ENCODE measurements around the gene WSCD2. TPM values are rescaled to one million over a fixed set of nuclear protein-coding genes. Genes with fewer than 3 reads are reported as not detected.
"Not testable (repeated sequence)": the region's sequence is repeated elsewhere in the genome, so short reads cannot be mapped to it uniquely, and the experiment has no call there.

The WSCD2 gene
- total RNA-seq, 2 experiments from 2014 or later = not detected

GRCh38 chr12:108225101-108225500 is 96.0 kb downstream of the WSCD2 start:
- H3K36me3 Mint-ChIP-seq (ENCODE audit: low read depth); H3K4me3 Mint-ChIP-seq; H3K27ac Mint-ChIP-seq; ATAC-seq; H3K9me3 Mint-ChIP-seq (ENCODE audit: low read depth); H3K27me3 Mint-ChIP-seq; DNase-seq; H3K4me1 Mint-ChIP-seq; POLR2A ChIA-PET; CTCF ChIA-PET; intact Hi-C loops (cut with DNase I, micrococcal nuclease): not testable (repeated sequence)

- intact Hi-C loops (cut with DNase I, micrococcal nuclease) = no loop called here
- ATAC-seq (no peak), DNase-seq (no peak)
- Mint-ChIP-seq H3K27ac (no peak overlapping the region), H3K36me3 (ENCODE audit: low read depth) (no peaks in the 10 kb centered on the region), H3K27me3 (peaks cover 16% of the 10 kb centered on the region), H3K9me3 (ENCODE audit: low read depth) (no peaks in the 10 kb centered on the region), H3K4me3 (no peak overlapping the region), H3K4me1 (no peaks in the 10 kb centered on the region)
- ChIA-PET POLR2A (no interaction called here), CTCF (no interaction called here)
These were observed 97.8 kb downstream of the WSCD2 start for GRCh38 chr12:108226866-108227265.

- intact Hi-C loops (cut with DNase I, micrococcal nuclease) = no loop called here
- CTCF ChIA-PET = no interaction called here
- no peak for ATAC-seq
- Mint-ChIP-seq H3K4me1 (no peaks in the 10 kb centered on the region), H3K27me3 (peaks cover 16% of the 10 kb centered on the region), H3K4me3 (no peak overlapping the region), H3K27ac (no peak overlapping the region), H3K9me3 (ENCODE audit: low read depth) (no peaks in the 10 kb centered on the region), H3K36me3 (ENCODE audit: low read depth) (no peaks in the 10 kb centered on the region)
- DNase-seq = no peak
- POLR2A ChIA-PET = no interaction called here
These were observed 99.7 kb downstream of the WSCD2 start for GRCh38 chr12:108228746-108229145.

GRCh38 chr12:108231109-108231905 is 102.2 kb downstream of the WSCD2 start:
- no peaks in the 10 kb centered on the region for H3K4me1 Mint-ChIP-seq
- H3K9me3 Mint-ChIP-seq (ENCODE audit: low read depth) = no peaks in the 10 kb centered on the region
- ATAC-seq (no peak), DNase-seq (no peak)
- H3K27me3 Mint-ChIP-seq = peaks cover 19% of the 10 kb centered on the region
- no peaks in the 10 kb centered on the region for H3K36me3 Mint-ChIP-seq (ENCODE audit: low read depth)
- no peak overlapping the region for H3K27ac Mint-ChIP-seq
- intact Hi-C loops (cut with DNase I, micrococcal nuclease) = no loop called here
- no peak overlapping the region for H3K4me3 Mint-ChIP-seq
- ChIA-PET POLR2A (no interaction called here), CTCF (interaction anchor here (0.6 kb wide), 1 partner anchor 1207 kb away, joined by 3 read pairs; no protein-coding TSS in a partner anchor)

- ATAC-seq = no peak
These were observed 102.9 kb downstream of the WSCD2 start for GRCh38 chr12:108231909-108232434.

GRCh38 chr12:108232565-108232964 is 103.5 kb downstream of the WSCD2 start:
- no peak overlapping the region for H3K27ac Mint-ChIP-seq
- no peaks in the 10 kb centered on the region for H3K4me1 Mint-ChIP-seq
- H3K9me3 Mint-ChIP-seq (ENCODE audit: low read depth) = no peaks in the 10 kb centered on the region
- DNase-seq (no peak), ATAC-seq (no peak)
- no peak overlapping the region for H3K4me3 Mint-ChIP-seq
- ChIA-PET CTCF (no interaction called here), POLR2A (no interaction called here)
- peaks cover 23% of the 10 kb centered on the region for H3K27me3 Mint-ChIP-seq
- intact Hi-C loops (cut with DNase I, micrococcal nuclease) = no loop called here
- no peaks in the 10 kb centered on the region for H3K36me3 Mint-ChIP-seq (ENCODE audit: low read depth)

More at GRCh38 chr12:108231909-108232434, 102.9 kb downstream of the WSCD2 start:
- H3K4me1 Mint-ChIP-seq = no peaks in the 10 kb centered on the region
- H3K27ac Mint-ChIP-seq = no peak overlapping the region
- H3K4me3 Mint-ChIP-seq = no peak overlapping the region
- H3K27me3 Mint-ChIP-seq = peaks cover 21% of the 10 kb centered on the region
- POLR2A ChIA-PET = no interaction called here
- H3K9me3 Mint-ChIP-seq (ENCODE audit: low read depth) = no peaks in the 10 kb centered on the region
- intact Hi-C loops (cut with DNase I, micrococcal nuclease) = no loop called here
- no peaks in the 10 kb centered on the region for H3K36me3 Mint-ChIP-seq (ENCODE audit: low read depth)
- DNase-seq = no peak
- CTCF ChIA-PET = no interaction called here

GRCh38 chr12:108234158-108234557 is 105.1 kb downstream of the WSCD2 start:
- ChIA-PET POLR2A (no interaction called here), CTCF (no interaction called here)
- Mint-ChIP-seq H3K4me3 (no peak overlapping the region), H3K36me3 (ENCODE audit: low read depth) (no peaks in the 10 kb centered on the region), H3K9me3 (ENCODE audit: low read depth) (no peaks in the 10 kb centered on the region), H3K27me3 (peaks cover 25% of the 10 kb centered on the region), H3K27ac (no peak overlapping the region), H3K4me1 (no peaks in the 10 kb centered on the region)
- intact Hi-C loops (cut with DNase I, micrococcal nuclease) = no loop called here
- peak; percentile 8 for DNase-seq
- no peak for ATAC-seq

GRCh38 chr12:108235197-108235984 is 106.3 kb downstream of the WSCD2 start:
- intact Hi-C loops (cut with DNase I, micrococcal nuclease) = no loop called here
- ChIA-PET POLR2A (no interaction called here), CTCF (interaction anchor here (0.7 kb wide), 1 partner anchor 314 kb away, joined by 3 read pairs; no protein-coding TSS in a partner anchor)
- Mint-ChIP-seq H3K4me1 (no peaks in the 10 kb centered on the region), H3K27ac (no peak overlapping the region), H3K27me3 (peaks cover 28% of the 10 kb centered on the region), H3K4me3 (no peak overlapping the region), H3K36me3 (ENCODE audit: low read depth) (no peaks in the 10 kb centered on the region), H3K9me3 (ENCODE audit: low read depth) (no peaks in the 10 kb centered on the region)
- ATAC-seq (no peak), DNase-seq (no peak)

GRCh38 chr12:108235985-108236263 is 106.8 kb downstream of the WSCD2 start:
- Mint-ChIP-seq H3K9me3 (ENCODE audit: low read depth) (no peaks in the 10 kb centered on the region), H3K27me3 (peaks cover 25% of the 10 kb centered on the region), H3K36me3 (ENCODE audit: low read depth) (no peaks in the 10 kb centered on the region), H3K4me1 (no peaks in the 10 kb centered on the region), H3K4me3 (no peak overlapping the region), H3K27ac (no peak overlapping the region)
- CTCF ChIA-PET = no interaction called here
- DNase-seq (no peak), ATAC-seq (no peak)
- intact Hi-C loops (cut with DNase I, micrococcal nuclease) = no loop called here
- POLR2A ChIA-PET = no interaction called here

- CTCF ChIA-PET = no interaction called here
- POLR2A ChIA-PET = no interaction called here
These were observed 107.3 kb downstream of the WSCD2 start for GRCh38 chr12:108236366-108236765.

GRCh38 chr12:108237272-108237671 is 108.2 kb downstream of the WSCD2 start:
- H3K27me3 Mint-ChIP-seq = peaks cover 21% of the 10 kb centered on the region

More at GRCh38 chr12:108236366-108236765, 107.3 kb downstream of the WSCD2 start:
- H3K4me1 Mint-ChIP-seq = no peaks in the 10 kb centered on the region
- no peak for DNase-seq
- intact Hi-C loops (cut with DNase I, micrococcal nuclease) = no loop called here
- H3K9me3 Mint-ChIP-seq (ENCODE audit: low read depth) = no peaks in the 10 kb centered on the region
- H3K4me3 Mint-ChIP-seq = no peak overlapping the region
- peaks cover 25% of the 10 kb centered on the region for H3K27me3 Mint-ChIP-seq
- no peak overlapping the region for H3K27ac Mint-ChIP-seq
- no peak for ATAC-seq
- H3K36me3 Mint-ChIP-seq (ENCODE audit: low read depth) = no peaks in the 10 kb centered on the region

GRCh38 chr12:108238474-108238873 is 109.4 kb downstream of the WSCD2 start:
- intact Hi-C loops (cut with DNase I, micrococcal nuclease) = no loop called here
- no peak overlapping the region for H3K4me3 Mint-ChIP-seq
- no peaks in the 10 kb centered on the region for H3K4me1 Mint-ChIP-seq
- POLR2A ChIA-PET = no interaction called here
- H3K27ac Mint-ChIP-seq = no peak overlapping the region
- CTCF ChIA-PET = interaction anchor here (0.7 to 1.0 kb wide), 2 partner anchors 101 to 254 kb away, joined by 3 to 4 read pairs; no protein-coding TSS in a partner anchor
- peaks cover 21% of the 10 kb centered on the region for H3K27me3 Mint-ChIP-seq
- ATAC-seq = no peak
- H3K36me3 Mint-ChIP-seq (ENCODE audit: low read depth) = no peaks in the 10 kb centered on the region
- no peaks in the 10 kb centered on the region for H3K9me3 Mint-ChIP-seq (ENCODE audit: low read depth)
- DNase-seq = no peak

More at GRCh38 chr12:108237272-108237671, 108.2 kb downstream of the WSCD2 start:
- ATAC-seq (no peak), DNase-seq (no peak)
- Mint-ChIP-seq H3K4me1 (no peaks in the 10 kb centered on the region), H3K9me3 (ENCODE audit: low read depth) (no peaks in the 10 kb centered on the region), H3K27ac (no peak overlapping the region), H3K4me3 (no peak overlapping the region), H3K36me3 (ENCODE audit: low read depth) (no peaks in the 10 kb centered on the region)
- intact Hi-C loops (cut with DNase I, micrococcal nuclease) = no loop called here
- CTCF ChIA-PET = no interaction called here
- POLR2A ChIA-PET = no interaction called here

Measured in activated CD4-positive, alpha-beta T cell treated with anti-CD3 and anti-CD28 coated beads for 36 hours (primary cell).